H9 (cell line): ENCODE measurements around the gene FAM120C. TPM values are rescaled to one million over a fixed set of nuclear protein-coding genes. Genes with fewer than 3 reads are reported as not detected.

ENCODE experiments used
- DNase-seq: peaks from one replicate; pipeline ENCODE4 v3.0.0-alpha.2; 2017
- H2AFZ ChIP-seq: one replicate; pipeline ENCODE4 v1.6.1; 2013; ENCODE audit warnings: mild to moderate bottlenecking, low read length, control low read depth, moderate library complexity
- H2AK5ac ChIP-seq: 2 replicates; pipeline ENCODE4 v1.6.1; 2013; ENCODE audit warnings: low read length, control low read depth, mixed read lengths; ENCODE audit not compliant: insufficient read length
- H2BK120ac ChIP-seq: one replicate; pipeline ENCODE4 v1.6.1; 2013; ENCODE audit warnings: low read depth, mild to moderate bottlenecking, low read length, control low read depth, inconsistent platforms; ENCODE audit not compliant: poor library complexity, severe bottlenecking
- H2BK12ac ChIP-seq: 2 replicates; pipeline ENCODE4 v1.6.1; 2013; ENCODE audit warnings: low read length, control low read depth, mixed read lengths, low read depth; ENCODE audit not compliant: insufficient read length
- H2BK15ac ChIP-seq: 2 replicates; pipeline ENCODE4 v1.6.1; 2013; ENCODE audit warnings: low read depth, low read length, control low read depth
- H2BK20ac ChIP-seq: one replicate; pipeline ENCODE4 v1.6.1; 2013; ENCODE audit warnings: low read depth, mild to moderate bottlenecking, low read length, control low read depth, inconsistent platforms; ENCODE audit not compliant: poor library complexity, severe bottlenecking
- H2BK5ac ChIP-seq: 2 replicates; pipeline ENCODE4 v1.6.1; 2013; ENCODE audit warnings: low read length, control low read depth, mixed read lengths; ENCODE audit not compliant: insufficient read length
- H3K14ac ChIP-seq: 2 replicates; pipeline ENCODE4 v1.6.1; 2013; ENCODE audit warnings: low read length, control low read depth; ENCODE audit not compliant: insufficient read depth
- H3K18ac ChIP-seq: 2 replicates; pipeline ENCODE4 v1.6.1; 2013; ENCODE audit warnings: low read depth, mild to moderate bottlenecking, mixed read lengths, low read length, control low read depth; ENCODE audit not compliant: insufficient read length
- H3K23ac ChIP-seq: 2 replicates; pipeline ENCODE4 v1.6.1; 2013; ENCODE audit warnings: low read length, control low read depth, mixed read lengths, low read depth; ENCODE audit not compliant: insufficient read length
- H3K23me2 ChIP-seq: 2 replicates; pipeline ENCODE4 v1.6.1; 2013; ENCODE audit warnings: low read depth, mild to moderate bottlenecking, mixed read lengths, low read length, control low read depth; ENCODE audit not compliant: insufficient read length, poor library complexity, severe bottlenecking
- H3K27ac ChIP-seq: 2 replicates; pipeline ENCODE4 v1.5.1; 2013; ENCODE audit warnings: low read length, control low read depth, mixed read lengths, low read depth; ENCODE audit not compliant: insufficient read length
- H3K27me3 ChIP-seq: 2 replicates; pipeline ENCODE4 v1.6.1; 2013; ENCODE audit warnings: low read length, control low read depth, inconsistent platforms; ENCODE audit not compliant: insufficient read depth
- H3K4ac ChIP-seq: 2 replicates; pipeline ENCODE4 v1.6.1; 2013; ENCODE audit warnings: low read depth, mild to moderate bottlenecking, control low read depth, inconsistent platforms, low read length, moderate library complexity
- H3K4me1 ChIP-seq: 2 replicates; pipeline ENCODE4 v1.6.1; 2013; ENCODE audit warnings: low read length, control low read depth, inconsistent platforms; ENCODE audit not compliant: insufficient read depth
- H3K4me2 ChIP-seq: 2 replicates; pipeline ENCODE4 v1.6.1; 2013; ENCODE audit warnings: low read length, control low read depth, mixed read lengths; ENCODE audit not compliant: insufficient read length, insufficient read depth
- H3K56ac ChIP-seq: 2 replicates; pipeline ENCODE4 v1.6.1; 2013; ENCODE audit warnings: low read depth, mild to moderate bottlenecking, mixed read lengths, low read length, control low read depth; ENCODE audit not compliant: insufficient read length
- H3K79me1 ChIP-seq: 2 replicates; pipeline ENCODE4 v1.6.1; 2013; ENCODE audit warnings: low read depth, mild to moderate bottlenecking, moderate library complexity, low read length, control low read depth, inconsistent platforms; ENCODE audit not compliant: insufficient read depth, poor library complexity, severe bottlenecking
- H3K79me2 ChIP-seq: 2 replicates; pipeline ENCODE4 v1.6.1; 2013; ENCODE audit warnings: low read length, control low read depth, inconsistent platforms; ENCODE audit not compliant: insufficient read depth
- H3K9ac ChIP-seq: 2 replicates; pipeline ENCODE4 v1.6.1; 2013; ENCODE audit warnings: low read length, control low read depth, mixed read lengths; ENCODE audit not compliant: insufficient read length; ENCODE audit errors: extremely low read depth
- H3K9me3 ChIP-seq: one replicate; pipeline ENCODE4 v1.6.1; 2013; ENCODE audit warnings: low read depth, low read length, inconsistent platforms; ENCODE audit not compliant: control insufficient read depth
- H3T11ph ChIP-seq: one replicate; pipeline ENCODE4 v1.6.1; 2013; ENCODE audit warnings: mild to moderate bottlenecking, low read length, control low read depth, inconsistent platforms
- H4K20me1 ChIP-seq: one replicate; pipeline ENCODE4 v1.6.1; 2013; ENCODE audit not compliant: control insufficient read depth, insufficient read length, insufficient read depth
- H4K5ac ChIP-seq: 2 replicates; pipeline ENCODE4 v1.6.1; 2013; ENCODE audit warnings: low read depth, mild to moderate bottlenecking, mixed read lengths, low read length, control low read depth; ENCODE audit not compliant: insufficient read length
- H4K8ac ChIP-seq: replicated peaks from 2 replicates; pipeline ENCODE4 v1.6.1; 2013; ENCODE audit warnings: low read length, control low read depth, mixed read lengths, low read depth; ENCODE audit not compliant: insufficient read length
- H4K91ac ChIP-seq: 2 replicates; pipeline ENCODE4 v1.6.1; 2013; ENCODE audit warnings: low read depth, mild to moderate bottlenecking, moderate library complexity, mixed read lengths, low read length, control low read depth; ENCODE audit not compliant: insufficient read length
- H3K27ac Mint-ChIP-seq, 3 experiments: 2 replicates in 2 of 3; 3 replicates in 1 of 3; pipeline ENCODE4 v1.8.0; 2020 to 2021; ENCODE audit warnings: mixed read lengths in 3 of 3, mild to moderate bottlenecking in 1 of 3, moderate library complexity in 1 of 3
- H3K27me3 Mint-ChIP-seq: 2 replicates; pipeline ENCODE4 v1.8.0; 2021; ENCODE audit warnings: low read depth, mild to moderate bottlenecking, moderate library complexity, mixed read lengths
- H3K36me3 Mint-ChIP-seq, 3 experiments: 2 replicates in 2 of 3; 3 replicates in 1 of 3; pipeline ENCODE4 v1.8.0; 2020 to 2021; ENCODE audit warnings: low read depth in 3 of 3, mixed read lengths in 3 of 3; ENCODE audit not compliant: insufficient read depth in 1 of 3
- H3K4me1 Mint-ChIP-seq, 2 experiments: 2 replicates each; pipeline ENCODE4 v1.8.0; 2020; ENCODE audit warnings: mixed read lengths in 2 of 2
- H3K4me3 Mint-ChIP-seq, 2 experiments: 2 replicates in 1 of 2; 3 replicates in 1 of 2; pipeline ENCODE4 v1.8.0; 2020 to 2021; ENCODE audit warnings: mild to moderate bottlenecking in 2 of 2, mixed read lengths in 2 of 2, moderate library complexity in 1 of 2
- H3K9me3 Mint-ChIP-seq, 2 experiments: 2 replicates in 1 of 2; 3 replicates in 1 of 2; pipeline ENCODE4 v1.8.0; 2020; ENCODE audit warnings: mild to moderate bottlenecking in 2 of 2, mixed read lengths in 2 of 2, moderate library complexity in 1 of 2
- CTCF ChIP-seq: fragments of 200-600 bp; sonication (generic); conservative IDR thresholded peaks from 3 replicates; pipeline ENCODE4 v1.8.0; 2021; ENCODE audit warnings: antibody characterized with exemption, mild to moderate bottlenecking
- WGBS: extraction: QIAGEN DNeasy Blood & Tissue Kit; methylation state at CpG from one replicate; pipeline ENCODE4 v1.1.7; 2013; ENCODE audit warnings: missing lambda C conversion rate, low lambda C conversion rate, mixed read lengths; ENCODE audit not compliant: insufficient read length; ENCODE audit errors: extremely low coverage; 5-methylcytosine and 5-hydroxymethylcytosine counted together
- total RNA-seq: library from RNA; stranded (reverse); gene quantifications from 2 replicates; pipeline ENCODE4 v1.2.1, GENCODE V29; 2021

The FAM120C gene
- total RNA-seq, 1 experiment from 2014 or later, result 9.2 TPM

DNA sequence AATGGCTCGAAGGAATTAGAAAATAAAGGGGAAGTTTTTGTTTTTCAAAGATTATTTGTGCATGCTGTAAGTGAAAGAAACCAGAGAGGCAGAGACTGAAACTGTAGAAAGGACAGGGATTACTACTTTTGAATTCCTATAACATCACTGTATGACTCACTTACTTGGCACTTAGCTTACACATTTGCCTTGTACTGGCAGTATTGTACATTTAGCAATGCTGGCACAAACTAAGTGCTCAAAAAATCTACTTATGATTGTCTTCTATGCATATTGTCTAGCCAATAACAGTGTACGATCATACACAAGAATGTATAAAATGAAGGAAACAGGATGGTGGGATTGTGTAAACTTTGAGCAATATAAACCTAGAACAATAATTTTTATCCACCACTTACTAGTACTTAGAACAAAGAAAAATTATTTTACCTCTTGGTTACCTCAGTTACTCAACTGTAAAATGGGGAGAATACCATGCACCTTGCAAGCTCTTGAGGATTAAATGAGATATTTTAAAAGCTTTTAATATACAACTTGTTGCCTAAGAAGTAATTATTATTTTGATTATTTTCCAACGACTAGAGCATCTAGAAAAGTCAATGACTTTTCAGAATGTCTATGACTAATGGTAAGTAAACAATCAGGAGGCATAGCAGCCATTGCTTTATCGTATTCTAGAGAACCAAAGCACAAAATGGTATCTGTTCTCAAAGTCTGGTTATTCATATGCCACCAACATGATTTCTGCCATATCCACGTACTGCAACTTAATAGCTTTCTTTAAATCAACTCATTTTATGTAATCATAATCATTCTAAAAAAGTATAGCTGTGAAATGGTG lies 4.7 kb downstream of the FAM120C start:
- Mint-ChIP-seq H3K9me3 (peaks cover 58 to 61% of the 10 kb centered on the region in 2 experiments), H3K4me1 (peaks cover 21% of the 10 kb centered on the region in 2 experiments), H3K27me3 (peaks cover 2% of the 10 kb centered on the region; the same call in 1 of the 2 replicates), H3K4me3 (no peak overlapping the region), H3K36me3 (peaks cover 17 to 55% (median 23%) of the 10 kb centered on the region in 3 experiments), H3K27ac (peak overlapping the region in 2 of 3 experiments; percentile 18 to 21; a peak in 2 of 7 replicates)
- Histone ChIP-seq H4K8ac (no peak overlapping the region), H3K4me2 (no peak overlapping the region), H3K23ac (no peak overlapping the region), H2BK20ac (no peak overlapping the region), H4K5ac (no peak overlapping the region), H3K9ac (no peak overlapping the region), H3K79me1 (peaks cover 3% of the 10 kb centered on the region), H3K23me2 (no peaks in the 10 kb centered on the region), H3K14ac (no peak overlapping the region), H3K9me3 (peaks cover 22% of the 10 kb centered on the region), H3K27me3 (no peaks in the 10 kb centered on the region), H3K4ac (no peak overlapping the region), H2BK120ac (no peak overlapping the region), H3K56ac (no peak overlapping the region), H2AK5ac (no peak overlapping the region), H4K20me1 (no peaks in the 10 kb centered on the region), H2BK5ac (no peak overlapping the region), H3T11ph (no peak overlapping the region), H2BK12ac (no peak overlapping the region), H3K18ac (no peak overlapping the region), H3K79me2 (peaks cover 16% of the 10 kb centered on the region; the same call in 1 of the 2 replicates), H3K4me1 (no peaks in the 10 kb centered on the region; the same call in 1 of the 2 replicates), H2AFZ (no peak overlapping the region), H2BK15ac (no peak overlapping the region), H3K27ac (no peak overlapping the region), H4K91ac (no peak overlapping the region)
- WGBS, result 100% methylated on average over 1 of the region's 5 CpGs
- no peak for DNase-seq
- TF ChIP-seq CTCF, result no peak
